HG03045 (cell line): ENCODE data around the gene ACHE.

Experiments used
- ATAC-seq: cut with Tn5 transposase; IDR thresholded peaks from one replicate; pipeline ENCODE4 v1.9.1; 2021; ENCODE audit warnings: mild to moderate bottlenecking, moderate library complexity; ENCODE audit not compliant: unreplicated experiment

Gene ACHE

DNA sequence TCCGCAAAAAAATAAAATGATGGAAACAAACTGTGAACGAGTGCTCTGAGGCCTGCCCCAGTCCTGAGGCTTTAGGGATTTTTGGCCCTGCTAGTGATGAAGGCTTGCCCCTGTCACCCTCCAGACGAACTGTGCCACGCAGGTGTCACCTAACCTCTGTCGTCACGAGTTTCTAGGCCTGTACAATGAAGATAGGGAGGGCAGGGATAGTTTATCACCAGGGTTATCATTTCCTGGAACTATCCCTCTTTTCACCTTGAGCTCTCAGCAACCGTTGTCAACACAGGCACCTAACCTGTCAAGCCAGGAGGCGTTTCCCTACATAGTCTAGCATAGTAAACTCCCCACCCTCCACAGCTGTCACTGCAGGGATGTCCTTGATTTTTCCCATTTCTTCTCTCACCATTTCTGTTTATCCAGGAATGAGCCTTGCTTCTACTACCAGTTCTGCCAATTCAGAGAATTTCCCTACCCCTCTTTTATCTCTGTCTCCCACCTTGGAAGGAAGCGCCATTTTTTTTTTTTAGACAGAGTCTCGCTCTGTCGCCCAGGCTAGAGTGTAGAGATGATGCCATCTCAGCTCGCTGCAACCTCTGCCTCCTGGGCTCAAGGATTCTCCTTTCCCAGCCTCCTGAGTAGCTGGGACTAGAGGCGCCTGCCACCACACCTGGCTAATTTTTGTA lies 2.2 kb upstream of the ACHE start:
- no peak for ATAC-seq

DNA sequence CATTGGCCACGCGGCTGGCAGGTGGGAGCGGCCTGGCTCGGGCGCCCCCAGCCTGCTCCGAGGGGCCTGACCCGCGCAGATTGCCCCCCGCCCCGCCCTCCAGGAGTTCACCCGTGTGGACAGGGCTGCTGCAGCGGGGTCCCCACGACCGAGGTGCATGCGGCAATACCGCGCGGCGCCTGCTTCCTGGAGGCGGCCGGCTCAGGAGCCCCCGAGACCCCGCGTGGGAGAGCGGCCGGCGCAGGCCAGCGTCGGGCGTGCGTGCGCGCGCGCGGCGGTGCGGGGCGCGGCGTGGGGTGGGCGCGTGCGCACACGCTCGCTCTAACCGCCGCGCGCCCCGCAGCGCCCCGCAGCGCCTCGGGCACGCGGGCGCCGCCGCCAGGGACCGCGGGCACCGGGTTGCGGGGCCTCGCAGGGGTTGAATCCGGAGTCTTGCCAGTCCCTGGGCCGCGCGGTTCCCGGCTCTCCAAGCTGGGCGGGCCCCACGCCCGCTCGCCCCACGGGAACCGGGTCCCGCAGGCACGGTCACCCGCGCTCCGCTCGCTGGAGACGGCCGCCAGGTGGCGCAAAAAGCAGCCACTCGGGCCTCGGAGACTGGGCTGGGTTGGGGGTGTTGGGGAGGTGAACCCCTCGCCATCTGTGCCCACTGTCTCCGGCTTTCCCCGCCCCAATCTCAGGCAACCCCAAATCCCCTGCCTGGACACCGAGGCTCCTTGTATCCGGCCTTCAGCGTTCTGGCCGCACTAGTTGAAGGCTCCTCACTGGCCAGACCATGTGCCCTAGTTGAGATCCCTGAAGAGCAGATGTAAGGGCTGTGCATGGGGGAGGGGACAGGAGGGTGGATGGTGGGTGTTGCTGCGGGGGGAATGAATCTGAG lies 1.3 kb upstream of the ACHE start:
- ATAC-seq = no peak

DNA sequence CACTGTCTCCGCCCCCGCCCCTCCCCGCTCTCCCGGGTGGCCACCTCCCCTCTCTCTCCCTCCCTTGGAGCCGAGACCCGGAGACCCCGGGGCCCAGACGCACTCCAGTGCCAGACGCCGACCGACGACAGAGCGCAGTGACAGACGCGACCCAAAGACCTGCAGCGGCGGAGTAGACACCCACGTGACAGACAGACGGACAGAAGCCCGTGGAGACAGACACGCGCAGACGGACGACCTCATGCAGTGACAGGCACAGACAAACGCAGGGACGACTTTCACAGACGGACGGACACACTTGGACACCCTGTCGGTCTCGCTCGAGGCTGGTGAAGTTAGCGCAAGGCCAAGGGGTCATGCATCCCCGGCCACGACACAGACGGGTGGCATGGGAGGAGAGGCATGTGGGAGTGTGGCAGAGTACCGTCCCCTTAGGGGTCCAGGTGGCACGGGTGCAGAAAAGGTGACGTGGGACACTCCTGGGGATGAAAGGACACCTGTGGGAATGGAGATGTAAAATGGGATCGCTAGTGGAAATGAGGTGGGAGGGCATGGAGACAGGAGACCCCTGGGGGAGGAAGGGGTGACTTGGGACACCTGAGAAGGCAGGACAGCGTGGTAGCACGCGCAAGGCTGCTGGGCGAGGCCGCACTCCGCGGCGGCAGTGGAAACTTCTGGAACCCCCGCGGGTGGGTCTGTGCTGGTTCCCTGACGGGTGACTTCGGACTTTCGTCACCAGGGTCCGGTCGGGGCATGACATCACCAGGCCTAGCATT lies 456 bp upstream of the ACHE start:
- no peak for ATAC-seq

DNA sequence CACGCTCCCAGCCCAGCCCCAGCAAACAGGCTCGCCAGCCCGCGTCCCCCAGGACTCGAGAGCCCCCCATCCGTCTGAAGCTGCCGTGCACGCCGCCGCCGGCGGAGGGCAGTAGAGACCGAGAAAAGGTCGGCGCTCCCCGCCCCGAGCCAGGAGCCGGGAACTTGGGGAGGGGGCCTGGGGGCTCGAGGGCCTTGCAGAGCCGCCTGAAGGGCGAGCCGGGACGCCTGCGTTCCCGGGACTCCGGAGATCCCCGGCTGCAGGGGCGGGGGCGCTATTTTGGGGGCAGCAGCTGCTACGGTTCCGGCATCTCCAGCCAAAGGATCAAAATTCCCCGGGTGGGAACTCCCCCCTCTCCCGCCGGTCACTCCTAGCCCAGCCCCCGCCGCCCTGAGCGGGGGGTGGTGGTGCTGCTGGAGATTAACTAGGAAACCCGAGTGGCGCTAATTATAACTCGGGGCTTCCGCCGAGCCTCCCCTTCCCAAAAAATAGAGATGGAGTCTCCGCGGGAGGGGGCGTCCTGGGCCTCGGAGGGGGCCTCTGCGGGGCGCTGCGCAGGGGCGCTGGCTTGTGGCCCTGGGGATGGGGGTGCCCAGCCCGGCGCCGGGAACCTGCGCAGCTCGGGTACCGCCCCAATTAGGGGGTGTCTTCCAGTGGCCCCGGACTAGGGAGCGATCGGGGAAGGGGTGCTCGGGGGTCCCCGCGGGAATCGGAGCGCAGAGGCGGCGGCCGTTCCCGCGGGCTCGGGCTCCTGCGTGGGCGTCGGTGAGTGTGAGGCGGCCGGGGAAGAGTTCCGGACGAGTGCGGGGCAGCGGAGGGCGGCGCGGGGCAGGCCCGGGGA lies 608 bp downstream of the ACHE start:
- no peak for ATAC-seq

DNA sequence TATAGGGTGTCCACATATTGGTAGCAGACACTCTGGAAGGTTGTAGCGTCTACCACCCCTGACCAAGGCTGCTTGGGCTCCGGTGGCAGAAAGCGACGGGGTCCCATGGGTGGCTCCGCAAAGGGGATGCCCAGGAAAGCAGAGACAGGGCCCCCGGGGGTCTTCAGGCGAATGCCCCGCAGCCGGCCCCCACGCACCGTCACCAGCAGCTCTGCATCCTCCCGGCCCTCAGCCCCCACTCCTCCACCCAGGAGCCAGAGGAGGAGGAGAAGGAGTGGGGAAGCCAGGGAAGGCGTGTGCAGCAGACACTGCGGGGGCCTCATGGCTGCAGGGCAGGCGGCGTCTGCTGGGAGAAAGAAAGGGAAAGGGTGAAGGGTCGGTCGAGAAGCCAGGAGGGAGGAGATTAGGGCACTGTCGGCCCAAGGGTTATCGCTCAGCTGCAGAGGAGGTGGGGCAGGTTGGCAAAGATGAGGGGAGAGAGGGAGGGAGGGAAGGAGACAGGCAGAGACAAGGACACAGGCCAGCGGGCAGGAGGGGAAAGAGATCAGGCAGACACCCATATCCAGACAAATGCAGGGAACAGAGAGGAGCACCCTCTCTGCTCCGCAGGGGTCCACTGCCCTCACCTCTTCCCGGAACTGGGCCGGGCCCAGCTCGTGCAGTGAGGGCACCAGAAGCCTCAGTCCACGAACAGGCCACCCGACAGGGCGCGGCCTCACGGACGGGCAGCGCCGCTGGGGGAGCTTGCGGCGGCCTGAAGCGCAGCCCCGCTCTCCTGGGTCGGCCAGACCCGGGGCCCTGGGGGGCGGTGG lies 1.6 kb downstream of the ACHE start:
- no peak for ATAC-seq

DNA sequence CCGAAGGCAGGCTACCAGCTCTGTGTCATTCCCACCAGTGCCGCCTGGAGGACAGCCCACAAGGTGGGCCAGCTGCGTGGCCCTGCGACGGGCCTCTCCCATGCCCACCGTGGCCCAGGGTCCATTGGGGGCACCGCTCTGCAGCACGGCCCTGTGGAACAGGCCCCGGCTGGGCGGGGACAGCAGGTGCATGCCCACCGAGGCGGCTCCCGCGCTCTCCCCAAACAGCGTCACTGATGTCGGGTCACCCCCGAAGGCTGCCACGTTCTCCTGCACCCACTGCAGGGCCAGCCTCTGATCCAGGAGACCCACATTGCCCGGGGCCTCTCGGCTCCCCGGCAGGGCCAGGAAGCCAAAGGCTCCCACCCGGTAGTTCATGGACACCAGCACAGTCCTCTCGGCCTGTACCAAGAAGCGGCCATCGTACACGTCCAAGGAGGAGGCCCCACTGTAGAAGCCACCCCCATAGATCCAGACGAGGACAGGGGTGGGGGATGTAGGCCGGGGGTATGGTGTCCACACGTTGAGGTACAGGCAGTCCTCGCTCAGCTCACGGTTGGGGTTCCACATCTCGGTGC lies 2.3 kb downstream of the ACHE start:
- ATAC-seq = no peak

DNA sequence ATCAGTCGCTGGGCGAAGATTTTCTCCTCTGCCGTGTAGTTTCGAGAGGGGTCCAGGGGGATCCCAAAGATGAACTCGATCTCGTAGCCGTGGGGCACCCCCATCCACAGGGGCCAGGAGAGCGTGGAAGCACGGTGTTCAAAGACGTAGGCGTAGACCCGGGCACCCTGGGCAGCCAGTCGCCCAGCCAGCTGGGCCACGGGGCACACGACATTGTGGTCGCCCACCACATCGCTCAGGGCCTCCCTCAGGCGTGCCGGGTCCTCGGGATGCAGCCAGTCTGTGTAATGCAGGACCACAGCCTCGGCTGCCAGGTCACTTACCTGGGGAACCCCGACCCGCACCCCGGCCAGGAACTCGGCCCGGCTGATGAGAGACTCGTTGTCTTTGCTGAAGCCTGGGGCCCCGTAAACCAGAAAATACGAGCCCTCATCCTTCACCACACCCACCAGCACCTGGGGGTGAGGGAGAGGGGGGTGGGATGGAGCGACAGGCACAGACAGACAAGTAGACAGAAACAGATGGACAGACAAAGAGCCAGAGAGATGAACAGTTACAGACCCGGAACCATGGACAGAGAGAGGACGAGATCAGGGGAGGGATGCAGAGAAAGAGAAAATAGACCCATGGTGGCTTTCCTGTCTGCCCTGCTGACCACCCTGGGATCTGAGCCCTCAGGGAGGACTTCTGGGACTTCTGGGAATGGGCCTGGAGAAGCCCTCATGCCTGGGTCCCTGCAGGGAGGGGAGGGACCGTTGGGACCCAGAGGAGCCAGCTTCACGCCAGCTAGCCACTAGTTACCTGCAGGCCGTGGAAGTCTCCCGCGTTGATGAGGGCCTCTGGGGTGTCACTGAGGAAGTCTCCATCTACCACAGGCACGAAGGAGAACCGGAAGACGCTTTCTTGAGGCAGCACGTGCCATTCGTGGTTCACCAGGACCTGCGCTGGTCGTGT lies 3.0 kb downstream of the ACHE start:
- ATAC-seq = no peak

DNA sequence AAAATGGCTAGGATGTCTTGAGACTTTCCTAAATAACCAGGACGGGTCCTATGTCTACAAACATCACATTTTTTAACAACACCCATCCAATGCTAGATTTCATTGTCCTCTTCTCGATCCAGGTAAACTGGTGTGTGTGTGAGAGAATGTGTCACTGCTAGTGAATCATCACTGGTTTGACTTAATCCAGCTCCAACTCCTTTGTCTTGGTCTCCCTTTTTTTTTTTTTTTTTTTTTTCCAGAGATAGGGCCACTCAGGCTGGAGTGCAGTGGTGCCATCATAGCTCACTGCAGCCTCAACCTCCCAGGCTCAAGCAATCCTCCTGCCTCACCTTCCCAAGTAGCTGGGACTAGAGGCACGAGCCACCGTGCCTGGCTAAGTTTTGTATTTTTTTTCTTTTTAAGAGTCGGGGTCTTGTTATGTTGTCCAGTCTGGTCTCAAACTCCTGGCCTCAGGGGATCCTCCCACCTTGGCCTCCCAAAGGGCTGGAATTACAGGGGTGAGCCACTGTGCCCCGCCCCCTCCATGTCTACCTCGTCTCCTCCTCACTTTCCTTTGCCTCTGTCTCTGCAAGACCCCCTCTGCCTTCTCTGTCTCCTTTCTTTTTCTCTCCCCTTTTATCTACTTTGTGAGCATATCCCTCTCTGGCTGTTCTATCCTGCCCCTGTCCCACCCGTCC lies 4.0 kb downstream of the ACHE start:
- no peak for ATAC-seq

DNA sequence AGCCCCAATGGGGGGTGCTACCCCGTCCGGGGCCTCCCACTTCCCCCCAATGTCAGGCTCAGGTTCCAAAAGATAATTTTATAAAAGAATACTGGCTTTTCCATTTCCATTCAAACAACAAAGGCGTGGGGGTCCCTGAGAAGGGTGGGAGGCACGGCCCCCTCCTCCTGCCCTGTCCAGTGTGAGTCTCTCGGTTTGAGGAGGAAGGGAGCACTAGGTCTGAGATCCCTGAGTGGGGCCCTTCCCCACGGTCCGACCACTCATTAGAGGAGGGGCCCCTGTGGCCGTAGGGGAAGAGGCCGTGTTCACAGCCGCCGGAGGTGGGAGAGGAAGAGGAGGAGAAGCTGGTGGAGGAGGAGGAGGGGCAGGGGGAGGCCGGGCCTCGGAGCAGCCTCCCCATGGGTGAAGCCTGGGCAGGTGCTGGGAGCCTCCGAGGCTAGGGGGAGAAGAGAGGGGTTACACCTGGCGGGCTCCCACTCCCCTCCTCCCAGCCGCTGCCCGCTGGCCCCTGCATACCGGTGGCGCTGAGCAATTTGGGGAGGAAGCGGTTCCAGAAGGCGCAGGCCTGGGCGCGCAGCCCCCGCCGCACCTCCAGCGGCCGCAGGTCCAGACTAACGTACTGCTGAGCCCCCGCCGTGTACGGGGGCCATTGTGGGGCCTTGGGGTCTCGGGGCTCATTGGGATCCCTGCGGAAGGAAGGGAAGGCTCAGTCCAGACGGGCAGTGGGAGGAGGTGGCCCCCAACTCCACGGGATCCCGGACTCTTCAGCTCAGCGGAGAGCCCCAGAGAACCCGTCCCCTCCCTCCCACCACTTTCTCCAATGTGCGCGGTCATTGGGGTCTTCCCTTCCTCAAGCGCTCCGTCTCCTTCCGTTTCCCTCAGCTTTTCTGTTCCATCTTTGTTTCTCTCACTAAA lies 4.8 kb downstream of the ACHE start:
- no peak for ATAC-seq

DNA sequence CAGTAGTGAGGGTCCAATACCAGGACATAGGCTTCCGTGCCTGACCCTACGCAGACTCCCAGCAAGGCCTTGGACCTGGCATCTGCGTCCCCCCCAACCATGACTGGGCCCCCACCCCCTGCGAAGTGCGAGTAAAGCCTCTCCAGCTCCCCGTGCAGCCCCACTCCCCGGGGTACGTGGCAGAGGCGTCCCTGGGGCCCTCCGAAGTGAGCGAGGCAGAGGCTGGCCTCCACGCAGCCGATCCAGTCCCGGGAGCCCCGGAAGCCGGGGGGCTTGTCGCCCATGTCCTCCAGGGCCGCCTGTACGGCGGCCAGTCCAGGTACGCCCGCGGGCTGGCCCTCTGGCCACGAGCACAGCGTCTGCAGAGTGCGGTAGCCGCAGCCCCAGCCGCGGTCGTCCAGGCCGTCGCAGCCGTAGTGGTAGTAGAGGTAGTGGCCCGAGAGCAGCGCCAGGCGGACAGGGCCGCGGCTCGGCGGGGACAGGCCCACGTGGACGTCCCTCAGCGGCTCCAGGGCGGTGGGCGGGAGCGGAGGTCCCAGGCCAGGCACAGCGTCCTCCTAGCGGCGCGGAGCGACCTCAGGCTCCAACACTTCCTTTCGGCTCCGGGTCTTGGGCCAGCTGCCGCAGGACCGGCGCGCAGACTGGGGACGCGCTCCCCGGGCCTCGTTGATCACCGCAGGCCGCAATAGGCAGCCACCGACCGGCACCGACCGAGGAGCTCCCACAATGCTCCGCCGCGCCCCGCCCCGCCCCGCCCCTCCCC lies 6.5 kb downstream of the ACHE start, which contains the start of gene UFSP1:
UFSP1 (minus strand) TSS at position 728 of the 763 bp plus-strand sequence; CDS start at position 284, 444 bp downstream.
- ATAC-seq = peak; percentile 29

DNA sequence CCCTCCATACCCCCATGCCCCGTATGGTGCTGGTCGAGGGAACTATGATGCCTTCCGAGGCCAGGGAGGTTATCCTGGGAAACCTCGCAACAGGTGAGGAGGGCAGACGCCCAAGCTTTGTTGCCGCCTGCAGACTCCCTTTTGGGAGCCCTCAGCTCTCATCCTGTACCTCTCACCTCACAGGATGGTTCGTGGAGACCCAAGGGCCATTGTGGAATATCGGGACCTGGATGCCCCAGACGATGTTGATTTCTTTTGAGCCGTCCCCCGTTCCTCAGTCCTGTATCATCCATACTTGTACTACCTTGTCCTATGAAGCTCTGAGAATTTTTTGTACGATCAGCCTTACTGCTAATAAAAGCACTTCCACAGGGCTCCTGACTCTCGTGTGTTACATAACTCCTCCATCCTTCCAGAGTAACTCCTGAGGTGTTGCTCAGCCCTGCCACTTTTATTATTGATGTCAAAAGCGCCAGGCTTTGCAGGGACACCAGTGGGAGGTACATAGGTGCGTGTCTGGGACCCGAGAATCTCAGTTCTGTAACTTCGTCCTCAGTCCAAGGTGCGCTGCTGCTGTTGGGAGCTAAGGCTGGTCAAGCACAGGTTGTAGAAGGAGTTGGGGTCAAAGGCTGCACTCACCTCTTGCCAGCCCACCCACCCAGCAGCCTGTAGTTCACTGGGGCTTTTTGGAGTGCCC lies 7.2 kb downstream of the ACHE start:
- ATAC-seq = no peak

DNA sequence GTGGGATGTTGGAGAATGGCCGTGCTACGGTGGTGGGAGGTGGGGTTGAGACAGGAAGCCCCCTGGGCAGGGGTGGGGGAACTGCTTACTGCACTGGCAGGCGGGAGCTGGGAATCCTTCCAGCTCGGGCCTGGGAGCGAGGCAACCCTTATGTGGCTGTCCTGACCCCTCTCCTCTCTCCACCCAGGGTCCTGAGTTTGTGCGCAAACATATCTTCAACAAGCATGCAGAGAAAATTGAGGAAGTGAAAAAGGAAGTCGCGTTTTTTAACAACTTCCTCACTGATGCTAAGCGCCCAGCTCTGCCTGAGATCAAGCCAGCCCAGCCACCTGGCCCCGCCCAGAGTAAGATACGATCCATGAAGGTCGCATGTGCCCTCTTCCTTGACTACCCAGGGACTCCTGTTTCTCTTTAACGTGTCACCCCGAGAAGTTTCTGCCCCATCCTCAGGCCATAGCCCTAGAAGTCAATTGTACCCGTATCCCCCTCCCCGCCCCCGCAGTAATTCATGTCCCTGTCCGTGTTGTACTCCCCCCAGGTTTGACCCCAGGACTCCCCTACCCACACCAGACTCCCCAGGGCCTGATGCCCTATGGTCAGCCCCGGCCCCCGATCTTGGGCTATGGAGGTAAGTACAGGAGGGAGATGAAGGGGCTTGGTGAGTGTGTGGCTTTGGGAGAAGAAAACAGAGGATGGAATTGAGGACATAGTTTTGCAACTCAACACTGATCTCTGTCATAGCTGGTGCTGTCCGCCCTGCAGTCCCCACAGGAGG lies 8.0 kb downstream of the ACHE start:
- ATAC-seq = no peak

DNA sequence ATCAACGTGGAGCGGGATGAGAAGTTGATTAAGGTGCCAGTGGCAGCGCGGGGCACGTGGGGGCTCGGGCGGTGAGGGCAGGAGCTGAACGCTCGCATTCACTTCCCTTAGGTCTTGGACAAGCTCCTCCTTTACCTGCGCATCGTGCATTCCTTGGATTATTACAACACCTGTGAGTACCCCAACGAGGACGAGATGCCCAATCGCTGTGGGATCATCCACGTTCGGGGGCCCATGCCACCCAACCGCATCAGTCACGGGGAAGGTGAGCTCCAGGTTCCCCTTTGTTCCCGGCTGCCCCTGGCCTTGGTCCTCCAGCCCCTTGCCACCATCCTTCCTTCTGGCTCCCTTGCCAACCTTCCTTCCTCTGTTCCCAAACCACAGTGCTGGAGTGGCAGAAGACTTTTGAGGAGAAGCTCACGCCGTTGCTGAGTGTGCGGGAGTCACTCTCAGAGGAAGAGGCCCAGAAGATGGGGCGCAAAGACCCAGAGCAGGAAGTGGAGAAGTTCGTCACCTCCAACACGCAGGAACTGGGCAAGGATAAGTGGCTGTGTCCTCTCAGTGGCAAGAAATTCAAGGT lies 8.7 kb downstream of the ACHE start:
- no peak for ATAC-seq
